ENCODE results near the gene TLN1. TPM values are rescaled to one million over a fixed set of nuclear protein-coding genes. Genes with fewer than 3 reads are reported as not detected.

Gene TLN1
- polyA plus RNA-seq, 1 experiment = 399 TPM

DNA sequence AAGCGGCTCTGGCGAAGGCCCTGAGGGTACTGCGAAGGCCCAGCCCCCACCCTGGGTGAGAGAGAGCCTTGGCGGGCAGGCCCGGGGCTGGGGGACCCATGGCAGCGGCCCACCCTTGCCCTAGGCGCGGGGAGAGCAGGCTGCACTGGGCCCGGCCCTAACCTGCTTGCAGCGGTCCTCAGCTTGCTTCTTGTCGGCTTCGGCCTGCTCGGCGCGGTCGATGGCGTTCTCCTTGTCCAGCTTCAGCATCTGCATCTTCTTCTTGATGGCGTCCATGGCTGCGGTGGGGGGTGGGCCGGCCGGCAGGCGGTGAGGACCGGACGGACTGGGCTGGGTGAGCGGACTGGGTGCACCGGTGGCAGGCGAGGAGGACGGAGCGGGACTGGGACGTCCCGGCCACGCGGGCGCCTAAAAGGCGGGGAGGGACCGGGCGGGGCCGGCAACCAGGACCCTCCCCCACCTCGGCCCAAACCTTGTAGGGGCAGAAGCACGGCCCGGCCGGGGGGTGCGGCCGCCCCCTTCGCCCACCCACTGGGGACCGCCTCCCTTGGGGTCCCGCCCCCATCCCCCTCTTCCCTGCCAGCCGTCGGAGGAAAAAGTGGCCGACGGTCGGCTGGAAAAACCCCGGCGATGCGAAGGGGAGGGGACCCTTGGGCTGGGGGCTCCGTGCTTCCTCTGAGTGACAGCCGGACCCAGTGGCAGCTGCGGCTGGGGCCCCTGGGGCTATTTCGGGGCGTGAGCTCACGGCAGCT is 42.3 kb downstream of the TLN1 start, which contains the start of gene TPM2:
TPM2 (minus strand) TSS at position 384 of the 752 bp plus-strand sequence; CDS start at position 276, 108 bp downstream.
- peak; percentile 46 for DNase-seq (ENCODE audit: low read depth)
- peaks cover 25% of the 10 kb centered on the region for H3K36me3 ChIP-seq (ENCODE audit: control insufficient read depth, insufficient read depth, low read length)
- no peaks in the 10 kb centered on the region for H3K27me3 ChIP-seq (ENCODE audit: control insufficient read depth, insufficient read depth, low read length)
- peak within 1 kb of the TSS; percentile 98 for H3K4me3 ChIP-seq (ENCODE audit: low read depth, low read length)
- TF ChIP-seq, protein P1, sequence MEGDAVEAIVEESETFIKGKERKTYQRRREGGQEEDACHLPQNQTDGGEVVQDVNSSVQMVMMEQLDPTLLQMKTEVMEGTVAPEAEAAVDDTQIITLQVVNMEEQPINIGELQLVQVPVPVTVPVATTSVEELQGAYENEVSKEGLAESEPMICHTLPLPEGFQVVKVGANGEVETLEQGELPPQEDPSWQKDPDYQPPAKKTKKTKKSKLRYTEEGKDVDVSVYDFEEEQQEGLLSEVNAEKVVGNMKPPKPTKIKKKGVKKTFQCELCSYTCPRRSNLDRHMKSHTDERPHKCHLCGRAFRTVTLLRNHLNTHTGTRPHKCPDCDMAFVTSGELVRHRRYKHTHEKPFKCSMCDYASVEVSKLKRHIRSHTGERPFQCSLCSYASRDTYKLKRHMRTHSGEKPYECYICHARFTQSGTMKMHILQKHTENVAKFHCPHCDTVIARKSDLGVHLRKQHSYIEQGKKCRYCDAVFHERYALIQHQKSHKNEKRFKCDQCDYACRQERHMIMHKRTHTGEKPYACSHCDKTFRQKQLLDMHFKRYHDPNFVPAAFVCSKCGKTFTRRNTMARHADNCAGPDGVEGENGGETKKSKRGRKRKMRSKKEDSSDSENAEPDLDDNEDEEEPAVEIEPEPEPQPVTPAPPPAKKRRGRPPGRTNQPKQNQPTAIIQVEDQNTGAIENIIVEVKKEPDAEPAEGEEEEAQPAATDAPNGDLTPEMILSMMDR (IDR thresholded peaks at IDR 0.05; ENCODE audit: insufficient read depth, low read depth, low read length) = no peak
- ChIA-PET POLR2A (interaction anchor here (0.6 to 4.2 kb wide), 7 partner anchors 9 to 60 kb away, joined by 3 to 35 read pairs (median 7); partner anchors contain the start of genes CCDC107, CREB3, RMRP and TLN1), CTCF (interaction anchor here (0.6 to 3.8 kb wide), 9 partner anchors 9 to 153 kb away, joined by 3 to 26 read pairs (median 5); partner anchors contain the start of genes CCDC107, RMRP and TLN1)

DNA sequence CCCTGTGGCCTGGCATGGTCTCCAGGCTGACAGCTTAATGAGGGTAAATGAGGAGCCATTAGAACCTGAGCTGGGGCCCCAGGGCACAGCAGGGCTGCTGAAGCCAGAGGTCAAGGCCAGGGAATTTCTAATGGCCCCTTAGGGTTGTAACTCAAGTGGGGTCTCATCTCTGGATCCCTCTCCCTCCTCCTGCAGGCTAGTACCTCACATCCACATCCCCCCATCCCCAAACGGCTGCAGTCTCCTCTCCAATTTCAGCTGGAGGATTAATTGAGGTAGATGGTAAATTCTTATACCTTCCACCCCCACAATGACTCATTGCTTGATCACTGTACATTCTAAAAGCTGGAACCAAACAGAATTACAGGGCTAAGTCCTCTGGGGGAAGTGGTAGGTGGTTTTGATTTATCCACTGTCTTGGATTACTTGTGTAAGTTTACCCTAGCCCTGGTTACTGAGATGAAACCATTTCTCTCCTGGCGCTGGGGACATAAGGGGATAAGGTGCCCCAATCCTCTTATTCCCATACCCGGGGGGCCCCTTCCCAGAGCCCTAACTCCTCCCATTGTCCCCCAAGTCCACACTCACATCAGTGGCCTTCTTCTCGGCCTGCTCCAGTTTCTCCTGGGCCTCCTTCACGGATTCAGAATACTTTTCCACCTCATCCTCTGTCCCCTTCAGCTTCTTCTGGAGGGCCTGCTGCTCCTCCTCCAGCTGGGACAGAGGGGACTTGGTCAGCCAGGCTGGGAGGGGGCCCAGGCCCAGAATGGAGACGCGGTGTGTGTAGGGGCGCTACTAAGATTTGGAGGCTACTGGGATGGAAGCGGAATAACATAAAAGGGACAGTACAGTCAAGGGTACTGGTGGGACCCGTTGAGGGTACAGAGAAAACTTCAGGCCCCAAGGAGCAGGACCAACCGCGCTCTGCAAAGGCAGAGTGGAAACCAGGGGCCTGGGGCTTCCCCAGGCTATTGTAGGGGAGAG is 43.1 kb downstream of the TLN1 start:
- TF ChIP-seq, protein P1 (IDR thresholded peaks at IDR 0.05; ENCODE audit: insufficient read depth, low read depth, low read length) = no peak
- ChIA-PET POLR2A (interaction anchor here (0.5 to 4.2 kb wide), 6 partner anchors 9 to 44 kb away, joined by 3 to 35 read pairs (median 6); partner anchors contain the start of genes CREB3 and TLN1), CTCF (interaction anchor here (0.6 to 3.8 kb wide), 9 partner anchors 7 to 134 kb away, joined by 3 to 13 read pairs (median 6); partner anchors contain the start of genes CCDC107, RMRP and TLN1)
- Histone ChIP-seq H3K4me3 (ENCODE audit: low read depth, low read length) (peak overlapping the region; percentile 98), H3K27me3 (ENCODE audit: control insufficient read depth, insufficient read depth, low read length) (no peaks in the 10 kb centered on the region), H3K36me3 (ENCODE audit: control insufficient read depth, insufficient read depth, low read length) (peaks cover 32% of the 10 kb centered on the region)
- peak; percentile 44 for DNase-seq (ENCODE audit: low read depth)

DNA sequence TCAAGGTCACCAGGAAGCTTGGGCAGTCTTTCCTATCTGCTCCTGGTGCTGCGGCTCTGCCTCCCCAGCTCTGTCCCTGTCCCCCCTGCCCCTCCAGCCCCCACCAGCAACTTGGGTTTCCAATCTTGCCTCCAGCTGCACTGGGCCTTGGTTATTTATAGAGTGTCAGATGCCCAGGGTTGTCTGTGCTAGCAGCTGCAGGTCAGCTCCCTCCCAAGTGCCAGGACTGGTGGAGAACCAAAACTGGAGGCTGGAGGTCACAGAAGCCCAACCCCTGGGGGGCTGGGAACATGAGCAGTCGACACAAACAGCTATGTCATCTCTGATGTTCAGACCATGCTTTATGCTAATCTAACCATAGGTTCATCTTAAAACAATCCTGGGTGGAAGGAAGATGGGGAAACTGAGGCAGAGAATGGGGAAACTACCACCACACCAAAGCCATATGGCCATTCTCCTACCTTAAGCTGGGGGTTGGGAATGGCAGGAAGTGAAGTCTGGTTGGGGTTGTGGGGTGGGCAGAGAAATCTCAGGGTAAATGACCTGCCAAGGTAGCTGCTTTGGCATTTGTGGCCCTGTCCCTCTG is 43.9 kb downstream of the TLN1 start:
- CTCF ChIA-PET = interaction anchor here (0.6 to 2.4 kb wide), 8 partner anchors 8 to 133 kb away, joined by 3 to 10 read pairs (median 5); partner anchors contain the start of genes CCDC107, RMRP and TLN1

DNA sequence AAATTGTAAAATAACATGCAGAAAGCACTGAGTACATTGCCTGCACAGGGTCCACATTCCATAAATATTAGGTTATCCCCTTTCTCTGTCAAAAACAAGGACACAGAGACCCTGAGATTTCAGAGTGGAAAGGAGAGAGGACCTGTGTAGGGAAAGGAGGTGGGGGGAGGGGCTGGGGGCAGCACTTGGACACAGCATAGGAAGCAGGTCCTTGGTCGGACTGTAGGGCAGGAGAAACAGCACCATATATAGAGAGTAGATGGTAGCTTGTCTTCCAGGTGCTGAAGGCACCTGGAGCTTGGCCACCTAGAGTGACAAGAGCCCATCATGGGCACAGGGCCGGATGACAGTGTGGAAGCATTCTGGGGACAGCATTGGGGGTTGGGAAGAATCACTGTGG is 44.7 kb downstream of the TLN1 start:
- Histone ChIP-seq H3K27me3 (ENCODE audit: control insufficient read depth, insufficient read depth, low read length) (no peaks in the 10 kb centered on the region), H3K4me3 (ENCODE audit: low read depth, low read length) (peak overlapping the region; percentile 98), H3K36me3 (ENCODE audit: control insufficient read depth, insufficient read depth, low read length) (peaks cover 46% of the 10 kb centered on the region)
- no peak for DNase-seq (ENCODE audit: low read depth)
- TF ChIP-seq, protein P1 (IDR thresholded peaks at IDR 0.05; ENCODE audit: insufficient read depth, low read depth, low read length) = no peak
- ChIA-PET CTCF (interaction anchor here (0.7 to 2.4 kb wide), 4 partner anchors 9 to 29 kb away, joined by 3 to 10 read pairs (median 8); partner anchors contain the start of genes CCDC107 and RMRP), POLR2A (interaction anchor here (0.6 to 1.4 kb wide), 3 partner anchors 12 to 41 kb away, joined by 3 to 6 read pairs (median 3); no protein-coding TSS in a partner anchor)

More for the DNA sequence above, 43.9 kb downstream of the TLN1 start:
- POLR2A ChIA-PET = interaction anchor here (0.5 to 4.2 kb wide), 6 partner anchors 8 to 40 kb away, joined by 3 to 35 read pairs (median 4); no protein-coding TSS in a partner anchor
- DNase-seq (ENCODE audit: low read depth) = no peak
- Histone ChIP-seq H3K4me3 (ENCODE audit: low read depth, low read length) (peak overlapping the region; percentile 98), H3K27me3 (ENCODE audit: control insufficient read depth, insufficient read depth, low read length) (no peaks in the 10 kb centered on the region), H3K36me3 (ENCODE audit: control insufficient read depth, insufficient read depth, low read length) (peaks cover 39% of the 10 kb centered on the region)
- TF ChIP-seq, protein P1 (IDR thresholded peaks at IDR 0.05; ENCODE audit: insufficient read depth, low read depth, low read length) = no peak

All from BJ (cell line).